Stimulated activated CD8-positive, alpha-beta memory T cell treated with anti-CD3 and anti-CD28 coated beads, Interleukin-15, amount 100 ng/mL, for 48 hours (primary cell): ENCODE measurements around the gene CTNNA1.
A peak's percentile ranks its signal among the peaks of the same experiment; 100 is the strongest.
"Not testable (repeated sequence)": the region's sequence is repeated elsewhere in the genome, so short reads cannot be mapped to it uniquely, and the experiment has no call there.

Experiments
- DNase-seq, 2 donors: peaks; one replicate each; pipeline ENCODE4 v3.0.0-alpha.2; 2020; ENCODE audit warnings: low read depth in 2 of 2

The CTNNA1 gene

DNA sequence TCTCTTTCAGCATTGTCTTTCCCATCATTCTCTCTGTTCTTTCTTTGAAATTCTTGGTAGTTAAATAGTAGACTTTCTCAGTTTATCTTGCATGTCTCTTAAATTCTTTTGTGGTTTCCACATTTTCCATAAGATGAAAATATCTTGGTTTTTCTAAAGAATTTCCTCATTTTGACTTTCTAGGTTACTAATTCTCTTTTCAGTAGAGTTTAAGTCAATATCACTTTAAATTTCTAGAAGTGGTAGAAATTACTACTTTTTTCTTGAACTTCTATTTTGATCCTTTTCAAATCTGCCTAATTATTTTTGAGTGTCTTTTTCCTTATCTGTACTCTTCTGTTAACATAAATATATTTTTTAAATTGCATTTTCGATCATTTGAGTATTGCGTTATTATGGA lies 145.5 kb downstream of the CTNNA1 start:
- DNase-seq = no peak

DNA sequence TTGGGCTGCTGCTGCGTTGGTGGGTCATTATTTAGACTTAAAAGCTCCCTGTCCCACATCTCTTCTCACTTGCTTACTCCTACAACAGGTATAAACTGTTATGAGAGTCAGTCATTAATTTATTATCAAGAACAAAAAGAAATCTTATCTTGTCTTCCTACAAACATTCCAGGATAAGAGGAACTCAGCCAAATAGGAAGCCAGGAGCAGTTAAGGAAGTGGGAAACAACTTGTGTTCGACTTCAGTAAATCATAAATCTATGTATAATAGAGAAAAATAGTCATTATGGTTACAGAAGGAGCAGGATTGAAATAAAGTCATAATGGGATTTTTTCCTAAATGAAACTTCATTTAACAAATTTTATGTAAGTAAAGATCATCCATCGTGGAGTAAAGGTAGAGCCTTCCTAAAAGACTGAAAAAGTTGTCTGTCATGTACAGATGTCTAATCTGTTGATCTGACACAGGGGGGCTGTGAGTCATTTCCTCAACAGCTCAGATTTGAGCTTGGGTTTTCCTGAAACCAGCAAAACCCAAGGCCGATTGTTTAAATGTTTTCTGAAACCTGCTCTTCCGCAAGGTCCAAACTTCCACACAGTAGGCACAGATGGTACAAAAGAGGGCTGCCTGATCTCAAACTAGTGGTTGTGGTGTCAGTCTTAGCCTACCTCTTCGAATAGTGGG lies 147.2 kb downstream of the CTNNA1 start:
- peak in 1 of 2 donors; percentile 1 for DNase-seq

DNA sequence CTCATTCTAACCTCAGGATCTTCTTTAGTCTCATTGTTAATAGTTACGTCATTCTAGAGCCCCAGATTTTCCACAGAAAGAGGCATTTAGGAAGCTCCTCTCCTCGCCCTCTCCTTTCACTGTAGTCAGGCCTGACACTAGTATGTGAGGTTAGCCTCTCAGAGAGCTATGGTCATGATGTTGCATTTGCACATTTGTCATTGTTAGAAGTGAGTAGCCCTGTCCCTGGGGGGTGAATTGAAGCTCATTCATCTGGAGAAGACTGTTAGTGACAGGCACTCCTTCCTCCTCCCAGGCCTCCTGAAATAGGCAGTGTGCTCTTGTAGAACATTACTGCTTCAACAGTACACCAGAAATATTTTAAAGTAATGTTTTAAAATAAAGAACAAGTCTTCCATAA lies 148.5 kb downstream of the CTNNA1 start:
- DNase-seq = no peak

DNA sequence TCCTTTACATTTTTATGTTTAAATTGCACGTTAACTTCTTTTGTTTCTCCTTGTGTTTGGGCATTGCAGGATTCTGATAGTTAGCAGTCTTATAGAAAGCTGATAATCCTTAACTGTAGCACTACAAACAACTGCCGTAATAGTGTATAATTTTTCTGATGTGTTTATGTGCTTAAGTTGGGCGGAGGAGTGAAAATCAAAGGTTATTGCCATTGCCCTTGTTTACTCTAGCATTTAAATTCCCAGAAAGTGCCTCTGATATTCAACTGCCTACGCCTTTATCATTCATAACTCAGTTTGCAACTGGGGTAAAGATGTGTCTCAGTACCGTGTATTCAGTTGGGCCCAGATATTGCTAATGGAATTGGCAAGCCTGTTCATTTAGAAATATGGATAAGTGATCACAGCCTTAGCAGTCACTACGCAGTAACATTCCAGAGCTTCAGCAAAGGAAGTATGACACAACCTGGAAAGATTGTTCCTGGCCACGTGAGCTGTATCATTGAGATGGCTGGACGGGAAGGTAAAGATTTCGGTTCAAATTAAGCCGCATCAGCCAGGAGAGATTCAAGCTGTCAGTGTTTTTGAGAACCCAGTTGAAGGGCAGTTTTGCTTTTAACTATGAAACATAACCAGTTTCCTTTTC lies 150.0 kb downstream of the CTNNA1 start:
- no peak for DNase-seq

DNA sequence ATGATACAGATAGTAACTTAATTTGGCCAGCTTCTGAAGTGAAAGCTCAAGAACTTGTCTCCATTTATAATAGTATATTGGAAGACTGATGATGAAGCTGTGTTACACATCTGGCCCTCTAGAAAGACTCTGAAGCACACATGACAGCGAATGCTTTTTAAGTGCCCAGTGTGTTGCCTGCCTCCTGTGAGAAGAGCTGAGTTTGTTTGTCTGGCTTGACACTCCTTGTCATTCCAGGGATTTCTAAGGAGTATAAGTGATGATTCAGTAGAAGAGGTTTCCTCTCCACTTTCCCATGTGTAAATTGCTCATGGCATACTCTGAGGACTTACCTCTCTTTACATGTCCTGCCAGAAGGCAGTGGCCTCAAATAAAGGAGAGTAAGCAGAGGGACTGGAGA lies 152.3 kb downstream of the CTNNA1 start:
- no peak for DNase-seq

DNA sequence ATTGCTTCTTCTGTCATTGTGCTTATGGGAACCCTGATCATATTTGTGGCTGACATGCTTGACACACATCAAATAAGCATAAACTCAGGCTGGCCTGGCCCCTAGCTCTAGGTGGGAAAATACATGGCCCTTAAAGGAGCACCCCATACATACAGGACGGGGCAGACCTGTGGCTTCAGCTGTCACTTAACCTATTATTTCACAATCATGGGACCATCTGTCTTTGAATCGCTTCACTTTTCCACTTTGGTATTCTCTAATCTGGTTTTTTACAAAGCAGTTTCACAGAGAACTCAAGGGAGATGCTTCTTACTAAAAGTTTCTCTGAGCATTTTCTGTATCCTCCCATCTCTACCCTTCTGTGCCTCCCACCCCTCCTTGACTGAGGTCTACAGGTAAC lies 156.5 kb downstream of the CTNNA1 start:
- DNase-seq = no peak

DNA sequence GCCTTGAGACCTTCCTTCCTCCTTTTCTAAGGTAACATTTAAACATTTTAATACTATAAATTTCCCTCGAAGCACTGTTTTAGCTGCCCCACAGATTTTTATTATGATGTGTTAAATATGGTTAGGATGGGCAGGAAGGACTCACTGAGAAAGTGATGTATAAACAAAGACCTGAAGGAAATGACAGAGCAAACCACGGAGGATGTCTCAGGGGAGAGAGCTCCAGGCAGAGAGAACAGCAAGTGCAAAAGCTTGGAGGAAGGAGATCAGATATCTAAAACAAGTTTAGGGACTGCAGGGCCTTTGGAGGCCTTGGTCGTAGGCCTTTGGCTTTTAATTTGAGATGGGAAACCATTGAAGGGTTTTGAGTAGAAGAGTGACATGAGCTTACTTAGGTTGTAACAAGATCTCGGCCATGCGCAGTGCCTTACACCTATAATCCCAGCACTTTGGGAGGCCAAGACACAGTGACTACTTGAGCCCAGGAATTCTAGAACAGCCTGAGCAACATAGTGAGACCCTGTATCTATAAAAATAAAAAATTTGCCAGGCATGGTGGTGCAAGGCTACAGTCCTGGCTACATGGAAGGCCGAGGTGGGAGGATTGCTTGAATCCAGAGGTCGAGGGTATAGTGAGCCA lies 157.4 kb downstream of the CTNNA1 start:
- DNase-seq = no peak

DNA sequence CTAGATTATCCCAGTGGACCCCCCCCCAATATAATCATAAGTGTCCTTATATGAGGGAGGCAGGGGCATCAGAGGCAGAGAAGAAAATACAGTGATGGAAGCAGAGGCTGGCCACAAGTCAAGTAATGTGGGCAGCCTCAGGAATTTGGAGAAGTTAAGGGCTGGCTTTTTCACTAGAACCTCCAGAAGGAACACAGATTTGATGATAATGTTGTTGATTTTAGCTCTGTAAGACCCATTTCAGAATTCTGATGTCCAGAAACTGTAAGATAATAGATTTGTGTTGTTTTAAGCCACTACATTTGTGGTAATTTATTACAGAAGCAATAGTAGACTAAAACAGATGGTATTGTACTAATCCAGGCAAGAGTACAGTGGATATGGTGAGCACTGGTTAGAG lies 158.2 kb downstream of the CTNNA1 start:
- DNase-seq = no peak

DNA sequence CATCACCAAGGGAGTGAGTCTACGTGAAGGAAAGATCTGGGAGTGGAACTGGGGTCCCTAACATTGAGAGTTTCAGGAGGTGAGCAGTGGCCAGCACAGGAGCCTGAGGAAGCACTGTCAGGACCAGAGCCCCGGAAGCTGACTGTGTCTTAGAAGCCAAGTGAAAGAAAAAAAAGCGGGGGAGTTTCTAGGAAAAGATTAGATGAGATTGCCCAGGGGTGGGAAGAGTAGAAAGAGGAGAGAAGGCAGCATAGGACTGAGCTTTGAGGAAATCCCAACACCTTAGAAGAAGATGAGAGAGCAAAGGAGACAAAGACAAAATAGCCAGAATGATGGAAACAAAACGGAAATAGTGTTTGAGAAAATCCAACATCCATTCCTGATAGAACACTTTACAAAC lies 158.9 kb downstream of the CTNNA1 start:
- no peak for DNase-seq

DNA sequence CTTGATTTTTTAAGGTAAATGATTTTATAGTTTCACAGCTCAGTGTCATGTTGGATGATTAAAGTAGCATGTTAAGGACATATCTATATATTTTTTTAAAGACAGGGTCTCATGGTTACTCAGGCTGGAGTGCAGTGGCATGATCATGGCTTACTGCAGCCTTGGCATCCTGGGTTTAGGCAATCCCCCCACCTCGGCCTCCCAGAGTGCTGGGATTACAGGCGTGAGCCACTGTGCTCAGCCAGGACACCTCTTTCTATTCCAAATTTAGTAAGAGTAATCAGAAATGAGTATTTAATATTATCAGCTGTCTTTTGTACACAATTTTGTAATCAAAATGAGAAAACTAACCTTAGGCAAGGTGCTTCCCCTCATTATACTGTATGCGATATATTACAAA lies 160.5 kb downstream of the CTNNA1 start:
- no peak for DNase-seq

DNA sequence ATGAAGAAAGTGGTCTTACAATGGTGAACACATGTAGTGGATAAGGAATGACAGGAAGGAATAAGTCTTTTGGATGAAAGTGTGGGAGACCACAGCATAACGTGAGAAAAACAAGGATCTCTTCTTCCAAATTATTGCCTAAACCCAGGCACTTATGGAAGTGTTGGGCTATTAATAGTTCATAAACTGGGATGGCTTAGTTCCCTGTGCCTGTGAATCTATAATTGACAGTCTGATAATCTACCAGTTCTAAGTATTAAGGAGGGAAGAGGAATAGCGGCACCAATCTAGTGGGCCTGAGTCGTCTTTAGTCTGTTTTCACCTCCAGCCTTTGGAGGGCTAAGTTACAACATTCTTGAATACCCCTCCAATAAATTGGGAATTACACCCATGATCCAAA lies 161.1 kb downstream of the CTNNA1 start:
- DNase-seq = no peak

DNA sequence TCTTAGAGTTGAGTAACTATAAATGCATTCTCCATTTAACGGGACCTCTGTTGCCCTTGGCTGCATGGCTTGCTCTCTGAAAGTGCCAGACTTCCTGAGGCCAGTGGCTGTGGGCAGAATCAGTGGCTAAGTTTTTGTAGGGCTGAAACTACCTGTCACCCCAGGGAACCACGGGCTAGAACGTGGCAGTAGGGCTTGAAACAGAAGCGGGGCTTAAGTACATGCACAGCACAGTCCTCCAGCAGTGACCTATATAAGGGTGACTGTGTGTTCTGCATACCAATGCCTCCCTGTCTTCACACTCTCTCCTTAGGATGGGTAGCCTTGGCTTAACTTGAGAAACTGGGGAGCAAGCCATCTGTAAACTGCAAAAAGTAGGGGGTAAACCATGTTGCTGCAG lies 165.5 kb downstream of the CTNNA1 start:
- no peak for DNase-seq

DNA sequence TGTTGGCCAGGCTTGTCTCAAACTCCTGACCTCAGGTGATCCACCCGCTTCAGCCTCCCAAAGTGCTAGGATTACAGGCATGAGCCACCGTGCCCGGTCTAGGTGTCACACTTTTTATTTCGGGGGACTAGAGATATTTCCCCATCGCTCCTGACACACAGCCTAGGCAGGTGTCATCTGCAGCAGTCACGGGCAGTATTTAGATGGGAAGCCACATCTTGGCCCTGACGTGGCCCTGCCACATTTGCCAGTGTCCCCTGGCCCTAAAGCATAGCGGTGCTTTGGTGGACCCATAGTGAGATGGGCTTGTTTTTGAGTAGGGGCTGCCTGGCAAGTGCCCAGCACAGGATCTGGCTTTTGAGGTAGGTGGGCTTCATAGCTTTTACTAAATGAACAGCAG lies 167.0 kb downstream of the CTNNA1 start:
- no peak for DNase-seq

DNA sequence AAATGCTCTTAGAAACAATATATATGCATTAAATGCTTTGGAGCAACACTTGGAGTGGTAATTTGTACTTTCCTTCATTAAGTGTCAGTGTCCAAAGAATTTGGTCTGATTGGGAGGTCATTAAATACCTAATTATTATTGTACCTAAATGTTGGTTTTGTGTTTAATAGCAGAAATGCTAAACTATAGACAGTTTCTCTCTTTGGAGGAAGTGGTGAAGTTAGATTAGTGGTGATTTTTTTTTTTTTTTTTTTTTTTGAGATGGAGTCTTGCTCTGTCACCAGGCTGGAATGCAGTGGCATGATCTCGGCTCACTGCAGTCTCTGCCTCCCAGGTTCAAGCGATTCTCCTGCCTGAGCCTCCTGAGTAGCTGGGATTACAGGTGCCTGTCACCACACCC lies 168.1 kb downstream of the CTNNA1 start:
- not testable (repeated sequence) for DNase-seq

DNA sequence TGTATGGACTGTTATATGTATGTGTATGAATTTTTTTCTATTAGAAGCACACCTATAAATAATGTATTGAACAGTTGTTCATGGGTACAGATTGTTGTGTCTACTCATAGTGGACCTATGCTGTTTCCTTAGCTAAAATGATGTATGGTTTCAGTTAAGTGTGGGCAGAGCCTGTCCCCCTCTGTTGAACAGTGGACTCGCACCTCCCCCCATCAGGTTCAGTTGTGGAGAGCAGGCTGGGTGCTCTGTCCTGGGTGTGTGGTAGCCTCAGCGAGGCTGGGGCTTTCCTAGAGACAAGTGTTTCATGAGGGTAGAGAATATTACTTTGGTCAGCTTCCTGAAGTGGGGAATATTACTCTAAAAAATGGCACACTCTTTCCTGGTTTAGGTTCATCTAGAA lies 169.3 kb downstream of the CTNNA1 start:
- no peak for DNase-seq

DNA sequence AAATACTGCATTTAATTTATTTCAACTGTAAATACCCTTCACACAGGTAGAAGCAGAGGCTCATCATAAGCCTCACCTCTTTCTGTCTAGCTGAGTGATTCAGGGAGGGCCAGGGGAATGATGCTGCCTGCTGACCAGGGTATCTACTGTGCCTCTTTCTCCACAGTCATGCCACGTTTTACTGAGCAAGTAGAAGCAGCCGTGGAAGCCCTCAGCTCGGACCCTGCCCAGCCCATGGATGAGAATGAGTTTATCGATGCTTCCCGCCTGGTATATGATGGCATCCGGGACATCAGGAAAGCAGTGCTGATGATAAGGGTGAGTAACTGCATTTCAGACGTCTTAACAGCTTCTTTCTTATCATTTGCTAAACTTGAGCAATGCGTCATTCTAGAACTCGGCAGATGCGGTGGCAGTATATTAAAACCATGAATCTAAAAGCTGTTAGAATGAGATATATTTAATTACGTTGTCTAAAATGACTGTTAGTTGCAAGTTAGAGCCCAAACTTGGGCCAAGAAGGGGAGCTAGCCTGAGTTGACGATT lies 171.9 kb downstream of the CTNNA1 start:
- no peak for DNase-seq

DNA sequence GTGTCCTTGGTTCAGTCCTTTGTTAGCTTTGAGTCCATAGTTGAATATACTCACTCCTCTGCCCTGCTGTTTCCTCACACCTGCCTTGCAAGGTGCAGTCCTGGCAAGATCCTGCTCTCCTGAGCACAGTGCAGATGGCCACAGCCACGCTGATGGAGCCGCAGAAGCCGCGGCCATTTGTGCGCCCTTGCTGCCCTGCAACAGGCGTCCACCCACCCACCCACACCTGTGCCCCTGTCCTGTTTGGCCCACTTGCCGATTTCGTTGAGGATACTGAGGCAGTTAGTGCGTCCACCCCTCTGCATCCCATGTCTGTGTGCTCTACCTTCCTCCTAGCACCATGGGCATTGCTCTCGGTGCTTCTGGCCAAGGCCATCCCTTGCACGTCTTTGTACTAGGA lies 173.0 kb downstream of the CTNNA1 start:
- DNase-seq = no peak

DNA sequence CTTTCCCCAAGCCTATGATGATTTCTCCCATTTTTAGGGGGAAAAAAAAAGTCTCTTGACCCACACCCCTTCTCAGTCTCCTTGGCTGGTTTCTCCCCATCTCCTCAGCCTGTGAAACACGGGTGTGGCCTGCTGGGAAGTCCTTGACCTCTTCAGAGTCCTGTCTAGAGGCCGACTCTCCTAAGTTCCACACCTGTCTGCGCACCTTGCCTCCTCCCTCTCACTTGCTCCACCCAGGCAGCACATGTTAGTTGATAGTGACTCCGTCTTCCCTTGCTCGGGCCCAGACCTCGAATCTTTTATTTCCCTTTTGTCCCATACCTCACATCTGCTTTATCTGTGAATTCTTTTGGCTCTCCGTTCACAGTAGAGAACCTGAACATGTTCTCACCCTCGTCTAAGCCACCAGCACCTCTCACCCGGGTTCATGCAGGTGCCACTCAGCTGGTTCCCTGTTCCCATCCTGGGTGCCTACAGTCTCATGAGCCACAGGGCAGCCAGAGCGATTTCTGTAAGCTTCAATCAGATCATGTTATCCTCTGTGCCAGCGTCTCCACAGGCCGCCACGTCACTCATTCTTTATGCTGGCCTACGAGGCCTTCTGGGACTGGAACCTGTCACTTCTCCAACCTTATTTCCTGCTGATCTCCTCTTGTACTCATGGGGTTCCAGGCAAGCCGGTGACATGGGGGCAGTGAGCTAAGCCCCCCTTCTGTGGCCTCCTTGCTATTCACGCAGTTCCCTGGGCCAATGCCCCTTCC lies 173.6 kb downstream of the CTNNA1 start:
- no peak for DNase-seq

DNA sequence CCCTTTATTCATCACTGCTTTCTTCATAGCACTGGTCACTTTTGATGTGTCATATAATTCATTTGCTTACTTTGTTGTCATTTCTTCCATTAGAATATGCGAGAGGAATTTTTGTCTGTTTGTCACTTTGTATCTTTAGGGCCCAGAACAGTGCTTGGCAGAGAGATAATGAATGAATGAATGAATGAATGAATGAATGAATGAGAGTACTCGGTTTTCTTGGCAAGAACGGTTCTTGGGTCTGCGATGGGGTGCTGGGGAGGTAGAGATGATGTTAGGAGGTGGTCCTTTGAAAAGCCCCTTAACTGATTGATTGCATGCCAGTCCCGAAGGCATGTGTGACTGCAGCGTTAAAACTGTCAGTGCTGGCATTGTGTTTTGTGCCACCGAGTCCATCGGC lies 174.3 kb downstream of the CTNNA1 start:
- no peak for DNase-seq

DNA sequence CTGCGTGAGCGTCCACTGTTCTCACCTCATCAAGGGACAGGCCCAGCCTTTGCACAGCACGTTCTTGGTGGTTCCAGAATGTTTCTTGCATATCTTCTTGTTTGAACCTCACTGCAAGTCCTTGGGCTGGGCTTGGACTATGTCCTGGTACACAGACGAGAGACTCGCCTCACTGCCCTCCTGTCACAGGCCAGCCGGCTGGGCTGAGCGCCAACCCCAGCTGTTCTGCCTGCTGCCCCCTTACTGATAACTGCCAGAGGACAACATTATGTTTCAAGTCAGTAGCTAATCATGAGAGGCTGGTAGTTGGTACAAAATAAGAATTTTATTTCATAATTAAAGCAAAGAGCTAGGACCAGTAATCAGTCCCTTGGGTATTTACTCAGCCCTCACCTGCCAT lies 174.8 kb downstream of the CTNNA1 start:
- DNase-seq = no peak

DNA sequence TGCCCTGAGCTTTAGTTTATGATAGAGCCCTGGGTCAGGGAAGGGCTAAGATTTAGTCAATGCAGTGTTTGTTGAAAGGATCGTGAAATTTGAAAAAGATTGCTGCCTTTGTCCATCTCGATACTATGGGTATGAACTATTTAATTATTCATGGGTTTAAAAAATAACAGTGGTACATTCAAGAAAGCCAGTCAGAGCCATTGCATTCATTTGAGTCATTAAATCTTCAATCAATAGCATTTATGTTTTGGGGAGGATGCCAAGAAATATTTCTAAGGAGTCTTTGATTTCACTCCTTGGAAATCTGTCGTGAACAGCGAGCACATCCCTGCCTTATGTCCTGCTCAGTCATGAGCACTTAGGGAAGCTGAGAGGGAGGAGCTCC lies 176.3 kb downstream of the CTNNA1 start:
- no peak for DNase-seq

DNA sequence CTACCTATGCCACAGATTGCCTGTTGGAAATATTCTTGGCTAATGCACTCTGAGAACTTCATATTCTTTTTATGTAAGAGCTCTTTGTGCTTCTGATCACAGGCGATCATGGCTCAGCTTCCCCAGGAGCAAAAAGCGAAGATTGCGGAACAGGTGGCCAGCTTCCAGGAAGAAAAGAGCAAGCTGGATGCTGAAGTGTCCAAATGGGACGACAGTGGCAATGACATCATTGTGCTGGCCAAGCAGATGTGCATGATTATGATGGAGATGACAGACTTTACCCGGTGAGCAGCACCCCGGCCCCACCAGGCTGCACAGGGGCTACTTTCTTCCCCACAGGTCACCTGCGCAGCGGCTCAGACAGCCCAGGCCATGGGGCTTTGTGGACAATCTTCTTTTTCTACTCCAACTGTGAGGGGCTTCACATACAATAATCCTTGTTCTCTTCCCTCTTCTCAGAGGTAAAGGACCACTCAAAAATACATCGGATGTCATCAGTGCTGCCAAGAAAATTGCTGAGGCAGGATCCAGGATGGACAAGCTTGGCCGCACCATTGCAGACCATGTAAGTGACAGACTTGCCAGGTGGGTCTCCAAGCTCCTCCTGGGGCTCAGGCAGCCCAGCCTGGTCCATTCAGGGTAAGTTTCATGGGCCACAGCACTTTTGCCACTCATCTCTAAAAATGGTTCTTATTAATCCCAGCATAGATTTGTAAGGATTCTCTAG lies 177.3 kb downstream of the CTNNA1 start:
- no peak for DNase-seq
